Neural cell (in vitro differentiated cells): Measurements from ENCODE around the gene ALPI.
"Not testable (repeated sequence)": the region's sequence is repeated elsewhere in the genome, so short reads cannot be mapped to it uniquely, and the experiment has no call there.

ENCODE experiments used
- POLR2AphosphoS5 ChIP-seq: IDR thresholded peaks from 2 replicates; pipeline ENCODE4 v1.6.1; 2012
- RAD21 ChIP-seq: fragments of 450-650 bp; conservative IDR thresholded peaks from 2 replicates; pipeline ENCODE4 v1.6.1; 2014; ENCODE audit warnings: antibody characterized with exemption, mild to moderate bottlenecking, moderate library complexity
- SMC3 ChIP-seq: fragments of 450-650 bp; conservative IDR thresholded peaks from 2 replicates; pipeline ENCODE4 v1.6.1; 2014; ENCODE audit warnings: antibody characterized with exemption, mild to moderate bottlenecking, moderate library complexity; ENCODE audit not compliant: poor library complexity
- TAF1 ChIP-seq: IDR thresholded peaks from 2 replicates; pipeline ENCODE4 v1.6.1; 2012; ENCODE audit warnings: low read depth
- TF ChIP-seq, protein P1 (sequence below): fragments of 450-650 bp; IDR thresholded peaks from 2 replicates; pipeline ENCODE4 v1.5.1; 2014; ENCODE audit warnings: antibody characterized with exemption, mild to moderate bottlenecking, moderate library complexity; ENCODE audit not compliant: poor library complexity, severe bottlenecking
- TF ChIP-seq, protein P2 (sequence below): IDR thresholded peaks from 2 replicates; pipeline ENCODE4 v1.6.1; 2012; ENCODE audit warnings: borderline replicate concordance

GRCh38 chr2:232440220-232441018, 15.5 kb upstream of the ALPI start:
- TF ChIP-seq, protein P1, sequence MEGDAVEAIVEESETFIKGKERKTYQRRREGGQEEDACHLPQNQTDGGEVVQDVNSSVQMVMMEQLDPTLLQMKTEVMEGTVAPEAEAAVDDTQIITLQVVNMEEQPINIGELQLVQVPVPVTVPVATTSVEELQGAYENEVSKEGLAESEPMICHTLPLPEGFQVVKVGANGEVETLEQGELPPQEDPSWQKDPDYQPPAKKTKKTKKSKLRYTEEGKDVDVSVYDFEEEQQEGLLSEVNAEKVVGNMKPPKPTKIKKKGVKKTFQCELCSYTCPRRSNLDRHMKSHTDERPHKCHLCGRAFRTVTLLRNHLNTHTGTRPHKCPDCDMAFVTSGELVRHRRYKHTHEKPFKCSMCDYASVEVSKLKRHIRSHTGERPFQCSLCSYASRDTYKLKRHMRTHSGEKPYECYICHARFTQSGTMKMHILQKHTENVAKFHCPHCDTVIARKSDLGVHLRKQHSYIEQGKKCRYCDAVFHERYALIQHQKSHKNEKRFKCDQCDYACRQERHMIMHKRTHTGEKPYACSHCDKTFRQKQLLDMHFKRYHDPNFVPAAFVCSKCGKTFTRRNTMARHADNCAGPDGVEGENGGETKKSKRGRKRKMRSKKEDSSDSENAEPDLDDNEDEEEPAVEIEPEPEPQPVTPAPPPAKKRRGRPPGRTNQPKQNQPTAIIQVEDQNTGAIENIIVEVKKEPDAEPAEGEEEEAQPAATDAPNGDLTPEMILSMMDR: peak; percentile 97
- TF ChIP-seq, protein P2, sequence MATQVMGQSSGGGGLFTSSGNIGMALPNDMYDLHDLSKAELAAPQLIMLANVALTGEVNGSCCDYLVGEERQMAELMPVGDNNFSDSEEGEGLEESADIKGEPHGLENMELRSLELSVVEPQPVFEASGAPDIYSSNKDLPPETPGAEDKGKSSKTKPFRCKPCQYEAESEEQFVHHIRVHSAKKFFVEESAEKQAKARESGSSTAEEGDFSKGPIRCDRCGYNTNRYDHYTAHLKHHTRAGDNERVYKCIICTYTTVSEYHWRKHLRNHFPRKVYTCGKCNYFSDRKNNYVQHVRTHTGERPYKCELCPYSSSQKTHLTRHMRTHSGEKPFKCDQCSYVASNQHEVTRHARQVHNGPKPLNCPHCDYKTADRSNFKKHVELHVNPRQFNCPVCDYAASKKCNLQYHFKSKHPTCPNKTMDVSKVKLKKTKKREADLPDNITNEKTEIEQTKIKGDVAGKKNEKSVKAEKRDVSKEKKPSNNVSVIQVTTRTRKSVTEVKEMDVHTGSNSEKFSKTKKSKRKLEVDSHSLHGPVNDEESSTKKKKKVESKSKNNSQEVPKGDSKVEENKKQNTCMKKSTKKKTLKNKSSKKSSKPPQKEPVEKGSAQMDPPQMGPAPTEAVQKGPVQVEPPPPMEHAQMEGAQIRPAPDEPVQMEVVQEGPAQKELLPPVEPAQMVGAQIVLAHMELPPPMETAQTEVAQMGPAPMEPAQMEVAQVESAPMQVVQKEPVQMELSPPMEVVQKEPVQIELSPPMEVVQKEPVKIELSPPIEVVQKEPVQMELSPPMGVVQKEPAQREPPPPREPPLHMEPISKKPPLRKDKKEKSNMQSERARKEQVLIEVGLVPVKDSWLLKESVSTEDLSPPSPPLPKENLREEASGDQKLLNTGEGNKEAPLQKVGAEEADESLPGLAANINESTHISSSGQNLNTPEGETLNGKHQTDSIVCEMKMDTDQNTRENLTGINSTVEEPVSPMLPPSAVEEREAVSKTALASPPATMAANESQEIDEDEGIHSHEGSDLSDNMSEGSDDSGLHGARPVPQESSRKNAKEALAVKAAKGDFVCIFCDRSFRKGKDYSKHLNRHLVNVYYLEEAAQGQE: not testable (repeated sequence)
- TF ChIP-seq SMC3 (peak; percentile 96), RAD21 (peak; percentile 97)
- TF ChIP-seq TAF1, POLR2AphosphoS5: not testable (repeated sequence)
